Fibroblast of peridontal ligament (primary cell): ENCODE results near the gene MPL.
"Not testable (repeated sequence)": the region's sequence is repeated elsewhere in the genome, so short reads cannot be mapped to it uniquely, and the experiment has no call there.

Source experiments
- DNase-seq: peaks from one replicate; pipeline ENCODE4 v3.0.0-alpha.2; 2010; ENCODE audit errors: extremely low read depth

MPL gene

DNA sequence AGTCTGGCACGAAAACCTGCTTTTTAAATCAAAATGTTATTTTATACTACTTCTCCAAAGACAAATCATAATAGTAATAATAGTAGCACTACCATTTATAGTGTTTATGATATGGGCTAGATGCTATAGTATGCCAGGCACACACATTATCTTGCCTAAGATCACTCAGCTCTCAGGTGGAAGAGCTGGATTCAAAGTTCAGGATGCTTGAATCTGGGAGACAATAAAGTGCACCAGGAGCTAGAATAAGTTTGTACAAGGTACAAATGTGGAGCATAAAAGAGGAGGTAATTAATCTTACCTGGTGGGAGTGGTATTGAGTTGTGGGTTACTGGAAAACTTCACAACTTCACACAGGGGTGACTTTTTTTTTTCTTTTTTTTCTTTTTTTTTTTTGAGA, 40.2 kb downstream of the MPL start:
- no peak for DNase-seq

- DNase-seq, result no peak
Measured at GRCh38 chr1:43379476-43379875, 41.9 kb downstream of the MPL start.

DNA sequence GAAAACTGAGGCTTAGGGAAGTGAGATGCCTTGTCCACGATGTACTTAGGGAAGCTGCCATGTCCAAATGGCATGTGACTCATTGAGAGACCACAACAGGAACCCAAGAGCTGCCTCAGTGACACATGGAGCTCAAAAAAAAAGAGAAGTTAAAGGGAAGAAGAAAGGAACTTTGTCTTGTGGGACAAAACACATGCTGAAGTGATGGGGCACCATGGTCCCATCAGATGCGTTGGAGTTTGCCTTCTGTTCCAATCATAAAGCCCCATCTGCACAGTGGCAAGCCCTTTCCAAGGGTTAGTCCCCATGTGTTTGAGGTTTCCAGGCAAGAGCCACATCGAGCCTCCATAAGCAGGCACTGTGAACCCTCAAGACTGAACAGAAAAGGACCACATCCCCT, 44.0 kb downstream of the MPL start:
- DNase-seq, result no peak

DNA sequence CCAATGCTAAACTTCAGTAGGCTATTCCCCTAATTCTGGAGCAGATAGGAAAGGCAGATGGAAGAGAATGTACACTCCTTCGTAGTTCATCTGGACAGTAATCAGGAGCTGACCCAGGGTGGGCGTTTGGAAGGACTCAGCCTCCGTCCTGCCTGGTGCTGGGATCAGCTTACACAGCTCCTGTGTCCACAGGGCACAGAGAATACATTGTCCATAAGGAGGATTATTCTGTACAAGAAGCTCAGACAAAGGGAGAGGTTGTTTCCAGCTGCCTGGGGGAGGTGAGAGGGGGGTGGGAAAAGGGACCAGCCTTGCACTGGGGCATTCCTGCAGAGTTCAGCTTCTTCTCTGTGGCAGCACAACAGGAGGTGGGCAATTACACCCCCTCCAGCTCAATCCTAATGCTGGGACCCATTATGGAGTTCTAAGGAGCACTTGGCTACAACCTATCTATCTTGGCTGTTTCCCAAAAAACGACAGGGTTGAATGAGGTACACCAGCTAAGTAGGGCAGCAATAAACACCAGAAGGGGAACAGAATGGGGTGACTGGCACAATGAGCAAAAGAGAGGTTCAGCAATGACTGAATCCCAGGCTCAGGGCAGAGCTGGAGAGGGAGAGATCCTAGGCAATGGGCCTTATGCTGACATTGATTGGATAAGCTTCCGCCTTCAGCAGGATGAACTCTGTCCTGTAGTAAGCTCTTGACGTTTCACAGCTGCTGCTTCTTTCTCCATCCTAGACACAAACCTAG, 44.6 kb downstream of the MPL start:
- DNase-seq, result no peak

DNA sequence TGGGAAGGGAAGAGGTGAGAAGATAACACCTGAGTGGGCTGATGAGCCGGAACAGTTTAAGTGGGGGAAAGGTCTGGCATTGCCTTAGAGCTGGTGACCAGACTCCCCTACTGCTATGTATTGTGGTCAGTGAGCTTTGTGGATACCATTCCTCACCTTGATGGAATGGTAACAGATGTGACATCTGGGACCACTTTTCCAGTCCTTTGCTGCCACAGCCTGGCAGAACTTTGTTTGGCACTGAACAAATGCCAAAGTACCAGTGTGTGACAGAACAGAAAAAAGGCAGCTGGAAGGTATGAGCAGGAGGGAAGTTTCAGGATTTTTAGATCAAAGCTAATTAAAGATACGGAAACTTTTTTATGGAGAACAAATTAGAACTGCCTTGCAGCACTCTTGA, 45.8 kb downstream of the MPL start:
- DNase-seq, result no peak

- no peak for DNase-seq
Measured at GRCh38 chr1:43386676-43387075, 49.1 kb downstream of the MPL start.

DNA sequence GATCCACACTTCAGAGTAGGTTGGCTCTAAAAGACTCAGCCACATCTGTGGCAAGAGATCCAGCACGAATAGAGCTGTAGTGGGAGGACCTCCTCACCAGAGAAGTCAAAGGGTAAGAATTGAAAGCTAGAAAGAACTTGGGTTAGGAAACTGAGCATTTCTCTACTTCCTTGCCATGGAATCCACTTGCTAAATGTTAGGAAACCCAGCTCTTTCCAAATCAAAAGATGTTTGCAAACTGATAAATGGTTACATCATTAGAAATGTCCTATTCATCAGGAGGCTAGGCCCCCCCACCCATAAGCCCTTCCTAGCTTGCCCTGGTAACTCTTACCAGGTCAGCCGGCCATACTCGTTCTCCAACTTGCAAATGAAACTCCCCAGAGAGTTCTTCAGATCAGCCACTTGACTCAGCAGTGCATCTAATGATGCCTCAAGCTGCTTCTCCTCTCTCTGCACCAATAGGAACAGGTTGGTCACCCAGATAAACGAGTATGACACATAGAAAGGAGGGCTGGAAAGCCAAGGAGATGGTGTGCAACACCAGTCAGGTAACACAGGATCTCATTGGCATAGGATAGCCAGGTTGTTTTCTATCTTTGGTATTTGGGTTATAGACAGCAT, 50.5 kb downstream of the MPL start:
- DNase-seq, result peak; percentile 23

DNA sequence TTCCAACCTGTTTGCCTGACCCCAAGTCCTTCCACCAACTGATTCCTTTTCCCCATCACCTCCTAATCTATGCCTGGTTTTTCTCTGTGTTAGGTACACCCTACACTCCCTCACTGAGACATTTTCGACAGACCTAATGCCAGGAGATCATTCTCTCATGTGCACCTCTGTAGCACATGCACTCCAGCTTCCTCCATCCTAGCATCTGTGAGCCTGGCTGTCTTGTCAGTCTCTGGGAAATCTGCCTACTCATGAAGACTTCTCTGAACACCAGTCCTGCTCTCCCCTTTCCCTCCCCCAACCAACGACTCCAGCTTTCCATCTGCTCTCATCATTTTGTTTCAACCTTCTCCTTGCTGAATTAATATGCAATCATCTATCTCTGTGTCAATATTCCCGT, 51.0 kb downstream of the MPL start:
- DNase-seq, result no peak

GRCh38 chr1:43389326-43390313, 52.0 kb downstream of the MPL start, which contains the start of the genes MED8 and SZT2:
TSS of gene MED8 (minus strand) at chr1:43389800. CDS start at chr1:43389764, 36 bp downstream.
TSS of gene SZT2 (plus strand) at chr1:43389899. CDS start at chr1:43389969, 70 bp downstream.
- DNase-seq, result peak; percentile 94

DNA sequence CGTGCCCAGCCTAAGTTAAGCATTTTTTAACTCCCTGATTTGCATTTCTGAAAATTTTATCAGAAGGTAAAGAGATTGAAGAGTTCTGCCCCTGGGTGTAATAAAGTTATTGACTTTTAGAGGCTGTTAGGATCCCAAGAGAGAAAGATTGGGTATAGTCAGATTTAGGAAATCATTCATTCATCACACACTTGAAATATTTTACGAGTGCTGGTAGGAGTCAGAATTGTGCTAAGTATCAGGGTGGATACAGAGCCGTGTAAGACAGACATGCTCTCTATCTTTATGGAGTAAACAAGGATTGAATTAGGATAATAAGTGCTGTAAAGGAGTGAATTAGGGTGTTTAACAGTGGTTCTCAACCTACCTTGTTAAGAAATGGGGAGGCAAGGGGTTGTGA, 55.1 kb downstream of the MPL start:
- DNase-seq, result no peak

DNA sequence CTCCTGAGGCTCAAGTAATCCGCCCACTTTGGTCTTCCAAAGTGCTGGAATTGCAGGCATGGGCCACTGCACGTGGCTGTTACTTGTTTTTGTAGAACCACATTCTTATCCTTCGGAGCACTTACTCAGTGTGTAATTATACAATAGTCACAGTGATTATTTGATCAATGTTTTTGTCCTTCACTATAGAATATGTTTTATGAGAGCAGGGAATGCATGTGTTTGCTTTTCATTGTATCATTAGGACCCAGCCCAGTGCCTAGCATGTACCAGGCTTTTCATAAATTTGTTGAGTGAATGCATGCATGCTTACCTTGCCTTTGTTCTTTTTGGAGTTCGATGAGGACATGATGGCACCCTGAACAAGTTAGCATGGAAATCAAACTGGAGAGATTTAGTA, 57.9 kb downstream of the MPL start:
- no peak for DNase-seq

- DNase-seq, result no peak
Measured at GRCh38 chr1:43396059-43396458, 58.4 kb downstream of the MPL start.

DNA sequence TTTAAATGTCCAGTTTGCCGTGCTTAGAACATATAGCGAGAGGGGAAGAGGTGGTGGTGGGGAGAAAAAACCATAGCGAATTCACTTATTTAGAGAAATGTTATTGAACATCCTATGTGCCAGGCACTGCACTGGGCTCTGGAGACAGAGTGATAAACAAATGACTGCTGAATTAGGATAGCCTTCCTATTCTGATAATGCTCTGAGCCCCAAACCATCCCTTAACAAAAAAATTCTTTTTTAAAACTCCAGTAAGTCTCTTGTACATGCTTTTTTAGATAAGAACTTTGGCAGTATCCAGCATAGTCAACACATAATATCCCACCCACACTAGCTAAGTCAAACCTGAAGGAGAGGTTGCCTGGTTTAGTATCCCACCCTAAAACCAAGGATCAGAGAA, 60.6 kb downstream of the MPL start:
- no peak for DNase-seq

GRCh38 chr1:43400441-43400840, 62.8 kb downstream of the MPL start:
- DNase-seq, result not testable (repeated sequence)

DNA sequence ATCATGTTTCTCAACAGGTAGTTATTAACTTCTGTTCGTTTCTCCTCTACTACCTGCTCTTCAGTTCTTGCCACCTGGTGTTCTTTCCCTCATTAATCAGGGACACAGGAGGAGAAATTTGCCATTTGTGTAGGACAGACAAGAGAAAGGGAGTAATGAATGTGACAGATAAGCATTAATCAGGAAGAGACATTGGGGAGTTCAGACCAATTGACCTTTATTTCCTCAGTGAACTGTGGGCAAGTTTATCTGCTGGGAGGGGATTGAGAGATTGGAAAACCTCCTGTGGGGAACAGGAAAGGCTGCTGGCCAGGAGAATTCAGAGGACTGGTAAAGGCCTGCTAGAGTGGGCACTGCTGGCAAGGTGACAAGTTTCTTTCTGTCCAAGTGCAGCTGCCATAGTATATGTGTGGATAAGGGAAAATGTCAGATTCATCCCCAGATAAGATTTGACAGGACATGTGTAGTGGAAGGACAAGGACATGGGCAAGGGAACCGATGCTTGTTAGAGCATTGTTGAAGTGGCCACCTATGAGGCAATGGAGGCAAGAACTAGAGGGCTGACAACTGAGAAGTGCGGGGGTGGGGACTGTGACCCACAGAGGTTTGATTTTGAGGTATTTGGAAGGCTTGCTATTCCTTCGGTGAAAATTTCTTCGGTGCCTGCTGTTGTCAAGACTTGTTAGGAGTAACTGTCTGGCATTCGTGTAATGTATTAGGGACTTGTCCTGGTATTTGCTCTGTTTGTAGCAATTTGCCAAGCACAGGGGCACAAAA, 64.7 kb downstream of the MPL start:
- DNase-seq, result no peak
